T-cell (primary cell): Measurements from ENCODE around the gene EPHB3. TPM values are rescaled to one million over a fixed set of nuclear protein-coding genes. Genes with fewer than 3 reads are reported as not detected.
"Not testable (repeated sequence)": the region's sequence is repeated elsewhere in the genome, so short reads cannot be mapped to it uniquely, and the experiment has no call there.

Experiments used
- ATAC-seq, 4 experiments: fragments of 200-7000 bp in 3 of 4; fragments of 150-1000 bp in 1 of 4; cut with Tn5 transposase; replicated peaks in 1 of 4; 1 replicate in 3 of 4; 2 replicates in 1 of 4; pipeline ENCODE4 v1.10.0; 2021; ENCODE audit warnings: moderate library complexity in 3 of 4, mild to moderate bottlenecking in 2 of 4, moderate number of reproducible peaks in 1 of 4
- CTCF ChIA-PET, 2 donors: fragments of 300-600 bp; sonication (Branson Sonifier 250); formaldehyde crosslinking; loops; one replicate each; lab custom pipeline; 2022; ENCODE audit warnings: antibody characterized with exemption in 2 of 2; lab: Charles Lee
- POLR2A ChIA-PET, 2 donors: fragments of 300-600 bp; sonication (Branson Sonifier 250); formaldehyde crosslinking; loops; one replicate each; lab custom pipeline; 2022; ENCODE audit warnings: antibody characterized with exemption in 2 of 2; lab: Charles Lee
- DNase-seq, 35 experiments: peaks; one replicate each; pipeline versions ENCODE4 v3.0.0 to v3.0.0-alpha.2; 2013 to 2023
- H3K27ac ChIP-seq: one replicate; pipeline ENCODE4 v1.5.1; 2013; ENCODE audit warnings: low read length
- H3K27me3 ChIP-seq, 2 experiments: replicated peaks in 1 of 2; 1 replicate in 1 of 2; 2 replicates in 1 of 2; pipeline versions ENCODE4 v1.6.1 to v1.7.0; 2013; ENCODE audit warnings: low read length in 1 of 2, mixed read lengths in 1 of 2; ENCODE audit not compliant: control insufficient read depth in 2 of 2, insufficient read depth in 2 of 2; ENCODE audit errors: extremely low read depth in 1 of 2
- H3K36me3 ChIP-seq, 2 donors: 1 replicate in 1 of 2; 2 replicates in 1 of 2; pipeline versions ENCODE4 v1.6.1 to v1.7.0; 2013; ENCODE audit warnings: low read length in 1 of 2; ENCODE audit not compliant: control insufficient read depth in 2 of 2, insufficient read depth in 1 of 2; ENCODE audit errors: extremely low read depth in 1 of 2
- H3K4me1 ChIP-seq, 2 experiments: 1 replicate in 1 of 2; 2 replicates in 1 of 2; pipeline versions ENCODE4 v1.6.1 to v1.7.0; 2013; ENCODE audit warnings: low read length in 2 of 2, mixed read lengths in 1 of 2; ENCODE audit not compliant: insufficient read depth in 2 of 2, control insufficient read depth in 1 of 2; ENCODE audit errors: extremely low read depth in 1 of 2
- H3K4me3 ChIP-seq, 2 donors: 1 replicate in 1 of 2; 2 replicates in 1 of 2; pipeline versions ENCODE4 v1.5.1 to v1.7.0; 2013; ENCODE audit warnings: mild to moderate bottlenecking in 2 of 2, low read length in 1 of 2, moderate library complexity in 1 of 2; ENCODE audit not compliant: control insufficient read depth in 1 of 2; ENCODE audit errors: extremely low read depth in 1 of 2
- H3K9me3 ChIP-seq: 2 replicates; pipeline ENCODE4 v1.7.0; 2013
- H3K27ac Mint-ChIP-seq, 2 donors: one replicate each; pipeline ENCODE4 v1.8.0; 2020 to 2021; ENCODE audit warnings: mild to moderate bottlenecking in 2 of 2, mixed read lengths in 2 of 2
- H3K27me3 Mint-ChIP-seq, 2 donors: one replicate each; pipeline ENCODE4 v1.8.0; 2021 to 2022; ENCODE audit warnings: mixed read lengths in 2 of 2
- H3K36me3 Mint-ChIP-seq: one replicate; pipeline ENCODE4 v1.8.0; 2021; ENCODE audit warnings: mixed read lengths
- H3K4me1 Mint-ChIP-seq, 3 donors: one replicate each; pipeline ENCODE4 v1.8.0; 2020 to 2022; ENCODE audit warnings: mixed read lengths in 3 of 3, mild to moderate bottlenecking in 1 of 3
- H3K4me3 Mint-ChIP-seq, 3 donors: one replicate each; pipeline ENCODE4 v1.8.0; 2020 to 2022; ENCODE audit warnings: mild to moderate bottlenecking in 3 of 3, mixed read lengths in 3 of 3, moderate library complexity in 3 of 3
- H3K9me3 Mint-ChIP-seq, 3 donors: one replicate each; pipeline ENCODE4 v1.8.0; 2020 to 2022; ENCODE audit warnings: mixed read lengths in 3 of 3
- WGBS: methylation state at CpG from one replicate; pipeline ENCODE4 v1.1.5; 2013; ENCODE audit warnings: missing lambda C conversion rate; ENCODE audit not compliant: insufficient coverage; 5-methylcytosine and 5-hydroxymethylcytosine counted together
- total RNA-seq, 35 experiments: library from RNA in 6 of 35; stranded (reverse) in 6 of 35; fragments of 120-200 nt in 1 of 35; gene quantifications; one replicate each; pipeline versions ENCODE4 v1.2.1 to v1.2.4 and lab custom pipeline; 2013 to 2026

Gene EPHB3
- total RNA-seq, 5 donors from 2014 or later (not counting 1 experiment from before 2014, with no cell fraction given): 0.35 to 1.1 (median 0.55) TPM

- ChIA-PET POLR2A (interaction anchor here in 1 of 2 donors (0.6 kb wide), 1 partner anchor 183 kb away, joined by 5 read pairs; no protein-coding TSS in a partner anchor), CTCF (interaction anchor here in 1 of 2 donors (0.6 kb wide), 1 partner anchor 108 kb away, joined by 3 read pairs; no protein-coding TSS in a partner anchor)
- H3K4me1 Mint-ChIP-seq: peaks cover 20 to 24% (median 22%) of the 10 kb centered on the region in 3 donors
- H3K27ac ChIP-seq: no peak overlapping the region
- H3K4me1 ChIP-seq: peaks cover 17 to 21% of the 10 kb centered on the region in 2 experiments
- H3K27me3 ChIP-seq: peaks cover 0 to 24% of the 10 kb centered on the region in 2 experiments
- peaks cover 3 to 12% of the 10 kb centered on the region in 2 donors for H3K27me3 Mint-ChIP-seq
- no peaks in the 10 kb centered on the region for H3K9me3 ChIP-seq
- no peak overlapping the region for H3K27ac Mint-ChIP-seq
- ATAC-seq: peak in 3 of 4 experiments; percentile 53 to 80 (median 65)
- no peaks in the 10 kb centered on the region for H3K36me3 ChIP-seq
- peak overlapping the region in 1 of 3 donors; percentile 1 for H3K4me3 Mint-ChIP-seq
- no peak overlapping the region for H3K4me3 ChIP-seq
- H3K9me3 Mint-ChIP-seq: no peaks in the 10 kb centered on the region
- peak in 11 of 35 experiments; percentile 4 to 54 (median 16) for DNase-seq
- H3K36me3 Mint-ChIP-seq: no peaks in the 10 kb centered on the region
- whole genome bisulfite sequencing: no CpG with 5 or more reads among the region's 3 CpGs
These were observed 57.8 kb downstream of the EPHB3 start for GRCh38 chr3:184619369-184619768.

GRCh38 chr3:184619787-184620430 lies 58.3 kb downstream of the EPHB3 start:
- POLR2A ChIA-PET: interaction anchor here (0.6 kb wide), 4 partner anchors 15 to 1484 kb away, joined by 3 to 10 read pairs (median 7); no protein-coding TSS in a partner anchor

GRCh38 chr3:184620475-184621119 lies 59.0 kb downstream of the EPHB3 start:
- no peaks in the 10 kb centered on the region for H3K36me3 ChIP-seq
- Mint-ChIP-seq H3K27me3 (peaks cover 3 to 7% of the 10 kb centered on the region in 2 donors), H3K4me3 (no peak overlapping the region), H3K9me3 (no peaks in the 10 kb centered on the region), H3K36me3 (no peaks in the 10 kb centered on the region), H3K27ac (no peak overlapping the region), H3K4me1 (peaks cover 20 to 24% (median 22%) of the 10 kb centered on the region in 3 donors)
- peaks cover 17 to 21% of the 10 kb centered on the region in 2 experiments for H3K4me1 ChIP-seq
- no peaks in the 10 kb centered on the region for H3K9me3 ChIP-seq
- H3K27ac ChIP-seq: no peak overlapping the region
- no peak for DNase-seq
- WGBS: 73% methylated on average over 2 of the region's 7 CpGs
- no peak overlapping the region for H3K4me3 ChIP-seq
- ATAC-seq: no peak
- CTCF ChIA-PET: interaction anchor here in 1 of 2 donors (0.5 kb wide), 1 partner anchor 72 kb away, joined by 4 read pairs; no protein-coding TSS in a partner anchor
- POLR2A ChIA-PET: interaction anchor here (0.6 kb wide), 3 partner anchors 16 to 1484 kb away, joined by 3 to 10 read pairs (median 9); no protein-coding TSS in a partner anchor
- peaks cover 0 to 26% of the 10 kb centered on the region in 2 experiments for H3K27me3 ChIP-seq

More at GRCh38 chr3:184619787-184620430, 58.3 kb downstream of the EPHB3 start:
- no peak overlapping the region for H3K27ac ChIP-seq
- WGBS: 45% methylated on average over 2 of the region's 6 CpGs
- H3K27me3 ChIP-seq: peaks cover 0 to 24% of the 10 kb centered on the region in 2 experiments
- Mint-ChIP-seq H3K27ac (no peak overlapping the region), H3K4me3 (peak overlapping the region in 1 of 3 donors; percentile 1), H3K9me3 (no peaks in the 10 kb centered on the region), H3K27me3 (peaks cover 3 to 9% of the 10 kb centered on the region in 2 donors), H3K36me3 (no peaks in the 10 kb centered on the region), H3K4me1 (peaks cover 20 to 24% (median 22%) of the 10 kb centered on the region in 3 donors)
- ATAC-seq: no peak
- H3K4me1 ChIP-seq: peaks cover 17 to 21% of the 10 kb centered on the region in 2 experiments
- H3K9me3 ChIP-seq: no peaks in the 10 kb centered on the region
- H3K36me3 ChIP-seq: no peaks in the 10 kb centered on the region
- CTCF ChIA-PET: interaction anchor here (0.5 to 0.6 kb wide), 2 partner anchors 73 to 107 kb away, joined by 3 to 4 read pairs; no protein-coding TSS in a partner anchor
- H3K4me3 ChIP-seq: no peak overlapping the region
- DNase-seq: no peak

- ATAC-seq, H3K27me3 Mint-ChIP-seq: not testable (repeated sequence)
- WGBS: 93% methylated on average over 10 of the region's 13 CpGs
These were observed 60.6 kb downstream of the EPHB3 start for GRCh38 chr3:184622156-184622555.

GRCh38 chr3:184626923-184627322 lies 65.3 kb downstream of the EPHB3 start:
- ATAC-seq (no peak), DNase-seq (no peak)
- Mint-ChIP-seq H3K27me3 (peaks cover 0 to 3% of the 10 kb centered on the region in 2 donors), H3K4me3 (no peak overlapping the region), H3K36me3 (no peaks in the 10 kb centered on the region), H3K4me1 (peaks cover 0 to 5% (median 0%) of the 10 kb centered on the region in 3 donors), H3K27ac (no peak overlapping the region), H3K9me3 (no peaks in the 10 kb centered on the region)
- ChIA-PET POLR2A (no interaction called here), CTCF (no interaction called here)
- H3K27ac ChIP-seq: no peak overlapping the region
- no peaks in the 10 kb centered on the region for H3K4me1 ChIP-seq
- H3K9me3 ChIP-seq: no peaks in the 10 kb centered on the region
- no peaks in the 10 kb centered on the region for H3K36me3 ChIP-seq
- H3K4me3 ChIP-seq: no peak overlapping the region
- 82% methylated on average over 4 of the region's 6 CpGs for whole genome bisulfite sequencing
- H3K27me3 ChIP-seq: peaks cover 0 to 33% of the 10 kb centered on the region in 2 experiments

More at GRCh38 chr3:184622156-184622555, 60.6 kb downstream of the EPHB3 start:
- peaks cover 17 to 21% of the 10 kb centered on the region in 2 experiments for H3K4me1 ChIP-seq
- H3K27ac ChIP-seq, POLR2A ChIA-PET, H3K4me3 Mint-ChIP-seq, H3K27ac Mint-ChIP-seq, H3K36me3 ChIP-seq, DNase-seq, H3K9me3 Mint-ChIP-seq, H3K4me3 ChIP-seq, H3K9me3 ChIP-seq, H3K36me3 Mint-ChIP-seq: not testable (repeated sequence)
- peaks cover 20 to 24% (median 22%) of the 10 kb centered on the region in 3 donors for H3K4me1 Mint-ChIP-seq
- H3K27me3 ChIP-seq: peaks cover 0 to 29% of the 10 kb centered on the region in 2 experiments
- CTCF ChIA-PET: interaction anchor here in 1 of 2 donors (0.7 kb wide), 1 partner anchor 1037 kb away, joined by 3 read pairs; no protein-coding TSS in a partner anchor
